IMR-90 (cell line): Measurements from ENCODE around the gene IQCK. TPM values are rescaled to one million over a fixed set of nuclear protein-coding genes. Genes with fewer than 3 reads are reported as not detected.

Source experiments
- ATAC-seq: fragments of 200-7000 bp; cut with Tn5 transposase; 2 replicates; pipeline ENCODE4 v1.9.1; 2020; ENCODE audit warnings: low read depth, mild to moderate bottlenecking, moderate library complexity
- BruUV-seq: library from RNA; stranded (reverse); fragments of 400-500 nt; replicated peaks from 2 replicates; lab custom pipeline; 2021; lab: Mats Ljungman, UMichigan
- CTCF ChIA-PET: fragments of 300-600 bp; formaldehyde crosslinking; extraction: SDS; loops from one replicate; lab custom pipeline; 2021; ENCODE audit warnings: antibody characterized with exemption; lab: Yijun Ruan, JAX
- POLR2A ChIA-PET: fragments of 300-600 bp; sonication (Branson Sonifier 250); formaldehyde crosslinking; loops from one replicate; lab custom pipeline; 2022; ENCODE audit warnings: antibody characterized with exemption; ENCODE audit not compliant: unreplicated experiment; lab: Charles Lee
- DNase-seq: peaks from one replicate; pipeline ENCODE4 v3.0.0; 2013
- H2AFZ ChIP-seq: replicated peaks from 2 replicates; pipeline ENCODE3; 2013; ENCODE audit warnings: low read length, mild to moderate bottlenecking; ENCODE audit not compliant: poor library complexity
- H2AK5ac ChIP-seq: 2 replicates; pipeline ENCODE4 v1.6.1; 2013; ENCODE audit warnings: low read depth, low read length, inconsistent platforms
- H2AK9ac ChIP-seq: replicated peaks from 2 replicates; pipeline ENCODE3; 2013; ENCODE audit warnings: mild to moderate bottlenecking, low read depth, low read length, moderate library complexity; ENCODE audit not compliant: poor library complexity
- H2BK120ac ChIP-seq: 2 replicates; pipeline ENCODE4 v1.6.1; 2013; ENCODE audit warnings: low read depth, low read length, inconsistent platforms
- H2BK15ac ChIP-seq: 3 replicates; pipeline ENCODE4 v1.6.1; 2013; ENCODE audit warnings: low read depth, low read length, inconsistent platforms
- H2BK20ac ChIP-seq: 2 replicates; pipeline ENCODE4 v1.6.1; 2013; ENCODE audit warnings: low read depth, mild to moderate bottlenecking, inconsistent platforms, low read length, moderate library complexity
- H2BK5ac ChIP-seq: 2 replicates; pipeline ENCODE4 v1.6.1; 2013; ENCODE audit warnings: mild to moderate bottlenecking, low read depth, low read length, inconsistent platforms; ENCODE audit not compliant: poor library complexity, severe bottlenecking
- H3K14ac ChIP-seq: replicated peaks from 2 replicates; pipeline ENCODE4 v1.6.1; 2013; ENCODE audit warnings: low read depth, low read length, inconsistent platforms
- H3K18ac ChIP-seq: 2 replicates; pipeline ENCODE4 v1.6.1; 2013; ENCODE audit warnings: low read depth, low read length, control low read depth
- H3K23ac ChIP-seq: 2 replicates; pipeline ENCODE4 v1.6.1; 2013; ENCODE audit warnings: low read depth, low read length, inconsistent platforms
- H3K27ac ChIP-seq: 2 replicates; pipeline ENCODE4 v1.5.1; 2013; ENCODE audit warnings: mild to moderate bottlenecking, control low read depth, low read length; ENCODE audit not compliant: insufficient read depth
- H3K27me3 ChIP-seq: 2 replicates; pipeline ENCODE4 v1.6.1; 2013; ENCODE audit warnings: low read length; ENCODE audit not compliant: control insufficient read depth, insufficient read depth
- H3K36me3 ChIP-seq: 2 replicates; pipeline ENCODE4 v1.6.1; 2013; ENCODE audit warnings: low read length, mixed read lengths; ENCODE audit not compliant: control insufficient read depth, insufficient read depth
- H3K4ac ChIP-seq: 2 replicates; pipeline ENCODE4 v1.6.1; 2013; ENCODE audit warnings: low read depth, low read length, inconsistent platforms
- H3K4me1 ChIP-seq: 2 replicates; pipeline ENCODE4 v1.6.1; 2013; ENCODE audit warnings: low read length, mixed read lengths; ENCODE audit not compliant: control insufficient read depth, insufficient read depth
- H3K4me2 ChIP-seq: 2 replicates; pipeline ENCODE4 v1.6.1; 2013; ENCODE audit warnings: low read depth, mild to moderate bottlenecking, control low read depth, low read length, moderate library complexity
- H3K4me3 ChIP-seq: 2 replicates; pipeline ENCODE4 v1.5.1; 2013; ENCODE audit warnings: low read depth, mild to moderate bottlenecking, control low read depth, low read length, moderate library complexity; ENCODE audit not compliant: insufficient read depth
- H3K56ac ChIP-seq: 2 replicates; pipeline ENCODE4 v1.6.1; 2013; ENCODE audit warnings: low read length, inconsistent platforms; ENCODE audit not compliant: insufficient read depth; ENCODE audit errors: extremely low read depth
- H3K79me1 ChIP-seq, 2 experiments: 2 replicates each; pipeline ENCODE4 v1.6.1; 2013; ENCODE audit warnings: low read length in 2 of 2, inconsistent platforms in 1 of 2, low read depth in 1 of 2
- H3K9ac ChIP-seq: 2 replicates; pipeline ENCODE4 v1.6.1; 2013; ENCODE audit warnings: low read depth, low read length, control low read depth
- H3K9me1 ChIP-seq: 2 replicates; pipeline ENCODE4 v1.6.1; 2013; ENCODE audit warnings: low read length, inconsistent platforms; ENCODE audit not compliant: insufficient read depth
- H3K9me3 ChIP-seq: 2 replicates; pipeline ENCODE4 v1.6.1; 2013; ENCODE audit warnings: low read length; ENCODE audit not compliant: control insufficient read depth, insufficient read depth
- H4K20me1 ChIP-seq: 2 replicates; pipeline ENCODE4 v1.6.1; 2013; ENCODE audit warnings: low read length, inconsistent platforms; ENCODE audit not compliant: insufficient read depth
- H4K5ac ChIP-seq: 2 replicates; pipeline ENCODE4 v1.6.1; 2013; ENCODE audit warnings: mild to moderate bottlenecking, low read depth, low read length, control low read depth
- H4K8ac ChIP-seq, 2 experiments: 2 replicates each; pipeline ENCODE4 v1.6.1; 2013; ENCODE audit warnings: low read depth in 2 of 2, low read length in 2 of 2, control low read depth in 1 of 2, inconsistent platforms in 1 of 2
- H4K91ac ChIP-seq: 2 replicates; pipeline ENCODE4 v1.6.1; 2013; ENCODE audit warnings: low read depth, low read length, inconsistent platforms; ENCODE audit not compliant: insufficient read depth
- CEBPB ChIP-seq: IDR thresholded peaks from 2 replicates; pipeline ENCODE4 v1.6.1; 2012; ENCODE audit warnings: low read depth, low read length, improper control_type of control experiment
- CHD1 ChIP-seq: IDR thresholded peaks from 2 replicates; pipeline ENCODE4 v1.6.1; 2012; ENCODE audit warnings: low read depth, low read length, improper control_type of control experiment
- CTCF ChIP-seq: conservative IDR thresholded peaks from 2 replicates; pipeline ENCODE4 v1.5.1; 2012; ENCODE audit warnings: mild to moderate bottlenecking, low read depth, low read length, improper control_type of control experiment
- FOS ChIP-seq: fragments of 150-350 bp; IDR thresholded peaks from 2 replicates; pipeline ENCODE4 v1.6.1; 2016; ENCODE audit warnings: low read depth, low read length
- MAFK ChIP-seq: IDR thresholded peaks from 2 replicates; pipeline ENCODE4 v1.6.1; 2012; ENCODE audit warnings: low read depth, low read length, improper control_type of control experiment
- MAZ ChIP-seq: IDR thresholded peaks from 2 replicates; pipeline ENCODE4 v1.6.1; 2012; ENCODE audit warnings: low read depth, mild to moderate bottlenecking, low read length, improper control_type of control experiment, moderate library complexity, borderline replicate concordance
- MXI1 ChIP-seq: IDR thresholded peaks from 2 replicates; pipeline ENCODE4 v1.6.1; 2012; ENCODE audit warnings: low read depth, mild to moderate bottlenecking, low read length, moderate library complexity, borderline replicate concordance
- NFE2L2 ChIP-seq: fragments of 150-350 bp; IDR thresholded peaks from 2 replicates; pipeline ENCODE4 v1.6.1; 2016; ENCODE audit warnings: low read depth, mild to moderate bottlenecking, low read length
- POLR2A ChIP-seq: IDR thresholded peaks from 2 replicates; pipeline ENCODE4 v1.6.1; 2012; ENCODE audit warnings: mild to moderate bottlenecking, low read depth, low read length
- RCOR1 ChIP-seq: IDR thresholded peaks from 2 replicates; pipeline ENCODE4 v1.6.1; 2012; ENCODE audit warnings: mild to moderate bottlenecking, low read length, improper control_type of control experiment; ENCODE audit not compliant: insufficient replicate concordance
- RFX5 ChIP-seq: IDR thresholded peaks from 2 replicates; pipeline ENCODE4 v1.8.0; 2012; ENCODE audit warnings: low read depth, mild to moderate bottlenecking, low read length, moderate library complexity
- SMC3 ChIP-seq: fragments of 150-350 bp; IDR thresholded peaks from 2 replicates; pipeline ENCODE4 v1.6.1; 2016; ENCODE audit warnings: low read depth, mild to moderate bottlenecking, antibody characterized with exemption, low read length, moderate library complexity
- USF2 ChIP-seq: fragments of 150-350 bp; IDR thresholded peaks from 2 replicates; pipeline ENCODE4 v1.6.1; 2017; ENCODE audit warnings: mild to moderate bottlenecking, antibody characterized with exemption, low read length, low read depth
- WGBS, 2 experiments: methylation state at CpG; one replicate each; pipeline versions ENCODE4 v1.1.5 to v1.1.7; 2013; ENCODE audit warnings: missing lambda C conversion rate in 2 of 2; ENCODE audit not compliant: insufficient read length in 1 of 2; ENCODE audit errors: extremely low coverage in 2 of 2; 5-methylcytosine and 5-hydroxymethylcytosine counted together
- dilution Hi-C: fragments of 300-500 bp; cut with HindIII; formaldehyde crosslinking; loops from one replicate; pipeline ENCODE4 v1.14.3; 2018; ENCODE audit warnings: low sequenced_read_pairs; ENCODE audit not compliant: unreplicated experiment
- in situ Hi-C: fragments of 300-500 bp; cut with MboI; formaldehyde crosslinking; loops from 3 replicates; pipeline ENCODE4 v1.14.3; 2019; ENCODE audit warnings: low sequenced_read_pairs, inconsistent platforms, mixed read lengths
- intact Hi-C: fragments of 100-400 bp; cut with micrococcal nuclease; formaldehyde crosslinking; loops from 2 replicates; pipeline ENCODE4 v1.10.0; 2022
- polyA plus RNA-seq, 3 experiments: library from polyadenylated mRNA; depleted of rRNA; stranded (reverse); fragments of >200 nt; gene quantifications; 2 replicates each; pipeline ENCODE4 v1.2.3, GENCODE V29; 2012; ENCODE audit warnings: low replicate concordance in 1 of 3
- total RNA-seq: library from RNA; depleted of rRNA; stranded (reverse); fragments of >200 nt; gene quantifications from 2 replicates; pipeline ENCODE4 v1.2.3, GENCODE V29; 2012

IQCK gene
- total and polyA plus RNA-seq, 2 of the 4 experiments (the other 2 are of a cell fraction), result 4.1 to 5.4 TPM

- no peak for ATAC-seq
Observed at GRCh38 chr16:19744670-19745069, 26.6 kb downstream of the IQCK start.

More at GRCh38 chr16:19744670-19745069, 26.6 kb downstream of the IQCK start:
- Histone ChIP-seq H3K9me1 (peaks cover 10% of the 10 kb centered on the region), H3K14ac (no peak overlapping the region), H3K9ac (no peak overlapping the region), H3K36me3 (no peaks in the 10 kb centered on the region), H2BK5ac (no peak overlapping the region), H2AK5ac (no peak overlapping the region), H2BK120ac (no peak overlapping the region), H2BK20ac (no peak overlapping the region), H3K4me2 (no peak overlapping the region), H3K4ac (no peak overlapping the region), H3K4me1 (peaks cover 8% of the 10 kb centered on the region; the same call in 1 of the 2 replicates), H3K23ac (no peak overlapping the region), H2BK15ac (no peak overlapping the region), H3K9me3 (no peaks in the 10 kb centered on the region), H3K18ac (no peak overlapping the region), H4K20me1 (no peaks in the 10 kb centered on the region), H4K91ac (no peak overlapping the region), H3K4me3 (no peak overlapping the region), H4K5ac (no peak overlapping the region), H2AFZ (no peak overlapping the region), H3K27ac (no peak overlapping the region), H4K8ac (no peak overlapping the region), H3K56ac (no peak overlapping the region), H3K79me1 (no peaks in the 10 kb centered on the region), H3K27me3 (no peaks in the 10 kb centered on the region), H2AK9ac (no peak overlapping the region)
- WGBS, 2 experiments, result no CpG with 5 or more reads among the region's 3 CpGs
- in situ Hi-C loops, result no loop called here
- CTCF ChIA-PET, result no interaction called here
- POLR2A ChIA-PET, result no interaction called here
- no TSS peak for BruUV-seq
- dilution Hi-C loops, result no loop called here
- no peak for DNase-seq
- intact Hi-C loops, result loop anchor here (5.0 kb wide), 1 partner anchor 93 kb away; no protein-coding TSS in a partner anchor
- TF ChIP-seq USF2 (no peak), MAZ (no peak), CHD1 (no peak), CEBPB (no peak), RCOR1 (no peak), NFE2L2 (no peak), FOS (no peak), RFX5 (no peak), MAFK (no peak), SMC3 (no peak), POLR2A (no peak), CTCF (no peak), MXI1 (no peak)
